HG02571 (cell line): ENCODE measurements around the gene KIZ.
"Not testable (repeated sequence)": the region's sequence is repeated elsewhere in the genome, so short reads cannot be mapped to it uniquely, and the experiment has no call there.

Experiments
- ATAC-seq: cut with Tn5 transposase; IDR thresholded peaks from one replicate; pipeline ENCODE4 v1.9.1; 2021; ENCODE audit warnings: mild to moderate bottlenecking, moderate library complexity; ENCODE audit not compliant: unreplicated experiment

KIZ gene

GRCh38 chr20:21136015-21136732 lies 10.3 kb downstream of the KIZ start:
- ATAC-seq: no peak

- ATAC-seq: no peak
Observed at GRCh38 chr20:21137078-21137477, 11.2 kb downstream of the KIZ start.

GRCh38 chr20:21139881-21140566 lies 14.1 kb downstream of the KIZ start:
- ATAC-seq: no peak

GRCh38 chr20:21141825-21142224 lies 15.9 kb downstream of the KIZ start:
- ATAC-seq: no peak

- no peak for ATAC-seq
Observed at GRCh38 chr20:21143194-21143890, 17.5 kb downstream of the KIZ start.

- no peak for ATAC-seq
Observed at GRCh38 chr20:21145424-21145823, 19.5 kb downstream of the KIZ start.

GRCh38 chr20:21146215-21146614 lies 20.3 kb downstream of the KIZ start:
- no peak for ATAC-seq

- ATAC-seq: no peak
Observed at GRCh38 chr20:21147593-21147992, 21.7 kb downstream of the KIZ start.

GRCh38 chr20:21149344-21149743 lies 23.5 kb downstream of the KIZ start:
- no peak for ATAC-seq

GRCh38 chr20:21151791-21152190 lies 25.9 kb downstream of the KIZ start:
- ATAC-seq: no peak

- ATAC-seq: no peak
Observed at GRCh38 chr20:21154692-21155091, 28.8 kb downstream of the KIZ start.

- ATAC-seq: no peak
Observed at GRCh38 chr20:21155268-21155667, 29.4 kb downstream of the KIZ start.

- no peak for ATAC-seq
Observed at GRCh38 chr20:21156266-21156665, 30.4 kb downstream of the KIZ start.

GRCh38 chr20:21157006-21157405 lies 31.1 kb downstream of the KIZ start:
- ATAC-seq: no peak

GRCh38 chr20:21159658-21160380 lies 33.9 kb downstream of the KIZ start:
- no peak for ATAC-seq

GRCh38 chr20:21161926-21162325 lies 36.0 kb downstream of the KIZ start:
- ATAC-seq: no peak

GRCh38 chr20:21162631-21163030 lies 36.7 kb downstream of the KIZ start:
- ATAC-seq: no peak

- ATAC-seq: no peak
Observed at GRCh38 chr20:21166801-21167200, 40.9 kb downstream of the KIZ start.

- ATAC-seq: no peak
Observed at GRCh38 chr20:21167261-21167660, 41.4 kb downstream of the KIZ start.

GRCh38 chr20:21168061-21168460 lies 42.2 kb downstream of the KIZ start:
- not testable (repeated sequence) for ATAC-seq

GRCh38 chr20:21172626-21173025 lies 46.7 kb downstream of the KIZ start:
- ATAC-seq: no peak
